ENCODE measurements around the gene THAP10. TPM values are rescaled to one million over a fixed set of nuclear protein-coding genes. Genes with fewer than 3 reads are reported as not detected.

THAP10 gene
- polyA plus RNA-seq, 2 of the 4 experiments (the other 2 are of a cell fraction): 6.8 to 9.4 TPM

- FAIRE-seq (no peak), DNase-seq (ENCODE audit: low read depth in 1 of 2, low spot score in 1 of 2) (no peak), ATAC-seq (no peak)
- WGBS (ENCODE audit: missing lambda C conversion rate): 54% methylated on average over 2 of the region's 2 CpGs
- H3K4me3 ChIP-seq: no peak overlapping the region
- no peak overlapping the region for H3K4me2 ChIP-seq
- no peaks in the 10 kb centered on the region for H3K9me3 ChIP-seq
- ChIA-PET POLR2A (no interaction called here), CTCF (no interaction called here)
- no peak overlapping the region for H3K27ac ChIP-seq
- H3K4me1 ChIP-seq: no peaks in the 10 kb centered on the region
- TF ChIP-seq ZNF302 (CRISPR knock-in tag; IDR thresholded peaks at IDR 0.05) (no peak), EP300 (IDR thresholded peaks at IDR 0.05) (no peak), HEYL (CRISPR knock-in tag; IDR thresholded peaks at IDR 0.05) (no peak), ATOH8 (CRISPR knock-in tag; IDR thresholded peaks at IDR 0.05; ENCODE audit: low read depth) (no peak)
Measured at GRCh38 chr15:70923311-70924080, 31.3 kb upstream of the THAP10 start.

GRCh38 chr15:70922119-70922518 lies 29.9 kb upstream of the THAP10 start:
- WGBS (ENCODE audit: missing lambda C conversion rate): 78% methylated on average over 2 of the region's 2 CpGs
- Histone ChIP-seq H3K27ac (no peak overlapping the region), H3K4me3 (no peak overlapping the region), H3K9me3 (no peaks in the 10 kb centered on the region), H3K4me2 (no peak overlapping the region), H3K4me1 (no peaks in the 10 kb centered on the region)
- no peak for FAIRE-seq
- ChIA-PET CTCF (interaction anchor here (1.0 kb wide), 1 partner anchor 9 kb away, joined by 3 read pairs; no protein-coding TSS in a partner anchor), POLR2A (no interaction called here)
- no peak for ATAC-seq
- TF ChIP-seq FOSB (CRISPR knock-in tag; IDR thresholded peaks at IDR 0.05) (no peak), CHD4 (IDR thresholded peaks at IDR 0.05; ENCODE audit: borderline replicate concordance) (no peak), NFE2L2 (conservative IDR thresholded peaks at IDR 0.05; ENCODE audit: low read length) (no peak), NR3C1 (IDR thresholded peaks at IDR 0.05) (no peak), JUNB (IDR thresholded peaks at IDR 0.05) (no peak), MYC (IDR thresholded peaks at IDR 0.05; ENCODE audit: borderline replicate concordance, low read length) (no peak), ZC3H11A (IDR thresholded peaks at IDR 0.05) (no peak), FOXS1 (CRISPR knock-in tag; IDR thresholded peaks at IDR 0.05) (no peak), BHLHE40 (IDR thresholded peaks at IDR 0.05; ENCODE audit: low read depth, low read length) (no peak), SMC3 (IDR thresholded peaks at IDR 0.05) (no peak), CBX8 (IDR thresholded peaks at IDR 0.05) (no peak), ZSCAN20 (CRISPR knock-in tag; IDR thresholded peaks at IDR 0.05) (no peak), ZNF302 (CRISPR knock-in tag; IDR thresholded peaks at IDR 0.05) (no peak), MAX (IDR thresholded peaks at IDR 0.05) (no peak)
- no peak for DNase-seq (ENCODE audit: low read depth in 1 of 2, low spot score in 1 of 2)

- ATAC-seq (no peak), DNase-seq (ENCODE audit: low read depth in 1 of 2, low spot score in 1 of 2) (no peak), FAIRE-seq (peak; percentile 59)
- WGBS (ENCODE audit: missing lambda C conversion rate): 78% methylated on average over 1 of the region's 1 CpG
- ChIA-PET CTCF (interaction anchor here (0.5 to 1.0 kb wide), 2 partner anchors 8 to 351 kb away, joined by 3 read pairs; no protein-coding TSS in a partner anchor), POLR2A (no interaction called here)
- no peaks in the 10 kb centered on the region for H3K4me1 ChIP-seq
- H3K27ac ChIP-seq: no peak overlapping the region
- H3K9me3 ChIP-seq: no peaks in the 10 kb centered on the region
- no peak for TF ChIP-seq NFE2L2 (conservative IDR thresholded peaks at IDR 0.05; ENCODE audit: low read length)
- TF ChIP-seq RARB (CRISPR knock-in tag; IDR thresholded peaks at IDR 0.05): no peak
- TF ChIP-seq GATA3 (IDR thresholded peaks at IDR 0.05; ENCODE audit: borderline replicate concordance): no peak
- TF ChIP-seq TFCP2L1 (CRISPR knock-in tag; IDR thresholded peaks at IDR 0.05): no peak
- no peak for TF ChIP-seq REST (IDR thresholded peaks at IDR 0.05)
- H3K4me2 ChIP-seq: no peak overlapping the region
- no peak overlapping the region for H3K4me3 ChIP-seq
Measured at GRCh38 chr15:70920981-70921696, 28.9 kb upstream of the THAP10 start.

Data from A549 (cell line).